Tibial nerve (tissue), 4 donors: ENCODE measurements around the gene ACD.

Experiments used
- CTCF ChIP-seq, 5 experiments: fragments of 200-600 bp in 3 of 5; fragments of 450-650 bp in 2 of 5; sonication (generic) in 3 of 5; IDR thresholded peaks; one replicate each; pipeline ENCODE4 v1.5.1; 2016 to 2019; ENCODE audit warnings: antibody characterized with exemption in 5 of 5, mild to moderate bottlenecking in 3 of 5, moderate library complexity in 2 of 5
- EP300 ChIP-seq, 2 donors: sonication (generic); formaldehyde crosslinking; IDR thresholded peaks; one replicate each; pipeline ENCODE4 v1.6.1; 2017; ENCODE audit warnings: antibody characterized with exemption in 2 of 2, mild to moderate bottlenecking in 1 of 2

GRCh38 chr16:67652578-67653127 lies 7.4 kb downstream of the ACD start:
- no peak for TF ChIP-seq CTCF (IDR thresholded peaks at IDR 0.05)
- no peak for TF ChIP-seq EP300 (IDR thresholded peaks at IDR 0.05)
